ENCODE measurements around the gene RAB39B.

The RAB39B gene

GRCh38 chrX:155216940-155217440 is 47.3 kb downstream of the RAB39B start:
- Histone ChIP-seq H3K4me3 (ENCODE audit: low read depth in 1 of 5, low read length in 5 of 5) (peak overlapping the region; percentile 67 to 85 (median 79)), H3K9me3 (ENCODE audit: control insufficient read depth in 5 of 5, low read length in 5 of 5) (no peaks in the 10 kb centered on the region), H3K27ac (ENCODE audit: low read depth, low read length) (peak overlapping the region; percentile 69), H3K36me3 (ENCODE audit: control insufficient read depth in 5 of 5, insufficient read depth in 5 of 5, low read length in 5 of 5) (peaks cover 0 to 7% (median 0%) of the 10 kb centered on the region in 5 donors), H3K27me3 (ENCODE audit: control insufficient read depth in 5 of 5, insufficient read depth in 4 of 5, low read length in 5 of 5) (no peaks in the 10 kb centered on the region), H3K4me1 (ENCODE audit: control insufficient read depth in 5 of 5, insufficient read depth in 5 of 5, low read length in 5 of 5) (peaks cover 2 to 8% (median 6%) of the 10 kb centered on the region in 5 donors), H3K9ac (ENCODE audit: low read length in 5 of 5) (peak overlapping the region in 3 of 5 donors; percentile 25 to 50 (median 47))

- Histone ChIP-seq H3K4me1 (ENCODE audit: control insufficient read depth in 5 of 5, insufficient read depth in 5 of 5, low read length in 5 of 5) (peaks cover 2 to 8% (median 6%) of the 10 kb centered on the region in 5 donors), H3K9ac (ENCODE audit: low read length in 5 of 5) (peak within 1 kb of the TSS; percentile 61 to 85 (median 74)), H3K36me3 (ENCODE audit: control insufficient read depth in 5 of 5, insufficient read depth in 5 of 5, low read length in 5 of 5) (peaks cover 0 to 3% (median 0%) of the 10 kb centered on the region in 5 donors), H3K27me3 (ENCODE audit: control insufficient read depth in 5 of 5, insufficient read depth in 4 of 5, low read length in 5 of 5) (no peaks in the 10 kb centered on the region), H3K27ac (ENCODE audit: low read depth, low read length) (peak within 1 kb of the TSS; percentile 79), H3K4me3 (ENCODE audit: low read depth in 1 of 5, low read length in 5 of 5) (peak within 1 kb of the TSS; percentile 67 to 93 (median 81)), H3K9me3 (ENCODE audit: control insufficient read depth in 5 of 5, low read length in 5 of 5) (no peaks in the 10 kb centered on the region)
Measured at GRCh38 chrX:155216179-155216939, 47.9 kb downstream of the RAB39B start, which contains the start of gene VBP1. Gene VBP1, plus strand, starts transcription at chrX:155216460. Its CDS starts 23 bp downstream, at chrX:155216483.

GRCh38 chrX:155215443-155216178 is 48.7 kb downstream of the RAB39B start:
- no peaks in the 10 kb centered on the region for H3K27me3 ChIP-seq (ENCODE audit: control insufficient read depth in 5 of 5, insufficient read depth in 4 of 5, low read length in 5 of 5)
- H3K9me3 ChIP-seq (ENCODE audit: control insufficient read depth in 5 of 5, low read length in 5 of 5) = no peaks in the 10 kb centered on the region
- H3K36me3 ChIP-seq (ENCODE audit: control insufficient read depth in 5 of 5, insufficient read depth in 5 of 5, low read length in 5 of 5) = peaks cover 0 to 3% (median 0%) of the 10 kb centered on the region in 5 donors
- H3K9ac ChIP-seq (ENCODE audit: low read length in 5 of 5) = peak overlapping the region; percentile 61 to 76 (median 70)
- H3K4me3 ChIP-seq (ENCODE audit: low read depth in 1 of 5, low read length in 5 of 5) = peak overlapping the region; percentile 67 to 88 (median 81)
- H3K4me1 ChIP-seq (ENCODE audit: control insufficient read depth in 5 of 5, insufficient read depth in 5 of 5, low read length in 5 of 5) = peaks cover 2 to 8% (median 6%) of the 10 kb centered on the region in 5 donors
- H3K27ac ChIP-seq (ENCODE audit: low read depth, low read length) = peak overlapping the region; percentile 79

GRCh38 chrX:155213731-155214130 is 50.6 kb downstream of the RAB39B start:
- no peaks in the 10 kb centered on the region for H3K36me3 ChIP-seq (ENCODE audit: control insufficient read depth in 5 of 5, insufficient read depth in 5 of 5, low read length in 5 of 5)
- no peaks in the 10 kb centered on the region for H3K9me3 ChIP-seq (ENCODE audit: control insufficient read depth in 5 of 5, low read length in 5 of 5)
- H3K27ac ChIP-seq (ENCODE audit: low read depth, low read length) = no peak overlapping the region
- H3K9ac ChIP-seq (ENCODE audit: low read length in 5 of 5) = no peak overlapping the region
- H3K4me1 ChIP-seq (ENCODE audit: control insufficient read depth in 5 of 5, insufficient read depth in 5 of 5, low read length in 5 of 5) = peaks cover 2 to 8% (median 6%) of the 10 kb centered on the region in 5 donors
- H3K27me3 ChIP-seq (ENCODE audit: control insufficient read depth in 5 of 5, insufficient read depth in 4 of 5, low read length in 5 of 5) = no peaks in the 10 kb centered on the region
- H3K4me3 ChIP-seq (ENCODE audit: low read depth in 1 of 5, low read length in 5 of 5) = no peak overlapping the region

- H3K27ac ChIP-seq (ENCODE audit: low read depth, low read length) = no peak overlapping the region
- no peak overlapping the region for H3K4me3 ChIP-seq (ENCODE audit: low read depth in 1 of 5, low read length in 5 of 5)
- no peaks in the 10 kb centered on the region for H3K27me3 ChIP-seq (ENCODE audit: control insufficient read depth in 5 of 5, insufficient read depth in 4 of 5, low read length in 5 of 5)
Measured at GRCh38 chrX:155211208-155211607, 53.1 kb downstream of the RAB39B start.

More at GRCh38 chrX:155211208-155211607, 53.1 kb downstream of the RAB39B start:
- Histone ChIP-seq H3K36me3 (ENCODE audit: control insufficient read depth in 5 of 5, insufficient read depth in 5 of 5, low read length in 5 of 5) (no peaks in the 10 kb centered on the region), H3K4me1 (ENCODE audit: control insufficient read depth in 5 of 5, insufficient read depth in 5 of 5, low read length in 5 of 5) (peaks cover 0 to 6% (median 1%) of the 10 kb centered on the region in 5 donors), H3K9me3 (ENCODE audit: control insufficient read depth in 5 of 5, low read length in 5 of 5) (peaks cover 0 to 2% (median 0%) of the 10 kb centered on the region in 5 donors), H3K9ac (ENCODE audit: low read length in 5 of 5) (no peak overlapping the region)
